Astrocyte (in vitro differentiated cells and primary cell): Measurements from ENCODE around the gene UBXN2A. TPM values are rescaled to one million over a fixed set of nuclear protein-coding genes. Genes with fewer than 3 reads are reported as not detected.

Source experiments
- DNase-seq: peaks from one replicate; pipeline ENCODE4 v3.0.0-alpha.2; 2010; ENCODE audit warnings: low read depth
- FAIRE-seq: peaks from 2 replicates; lab custom pipeline; 2011; peaks lifted over from hg19 to GRCh38; lab: Jason Lieb, UNC
- H2AFZ ChIP-seq: 2 replicates; pipeline ENCODE4 v1.6.0; 2012; ENCODE audit warnings: low read depth, low read length, inconsistent platforms
- H3K27ac ChIP-seq: 2 replicates; pipeline ENCODE4 v1.5.1; 2011; ENCODE audit warnings: low read depth, low read length, inconsistent platforms
- H3K27me3 ChIP-seq: 2 replicates; pipeline ENCODE4 v1.6.0; 2011; ENCODE audit warnings: low read length, inconsistent platforms; ENCODE audit not compliant: insufficient read depth
- H3K36me3 ChIP-seq: 2 replicates; pipeline ENCODE4 v1.5.1; 2011; ENCODE audit warnings: low read length, inconsistent platforms; ENCODE audit not compliant: insufficient read depth
- H3K4me1 ChIP-seq: 2 replicates; pipeline ENCODE4 v1.5.1; 2011; ENCODE audit warnings: low read length, inconsistent platforms; ENCODE audit not compliant: insufficient read depth
- H3K4me2 ChIP-seq: 2 replicates; pipeline ENCODE4 v1.6.0; 2012; ENCODE audit warnings: low read length, inconsistent platforms
- H3K4me3 ChIP-seq: 2 replicates; pipeline ENCODE4 v1.5.1; 2011; ENCODE audit warnings: low read depth, mild to moderate bottlenecking, low read length, inconsistent platforms; ENCODE audit not compliant: insufficient read depth
- H3K79me2 ChIP-seq: 2 replicates; pipeline ENCODE4 v1.6.0; 2012; ENCODE audit warnings: mild to moderate bottlenecking, low read length, inconsistent platforms; ENCODE audit not compliant: insufficient read depth
- H3K9ac ChIP-seq: 2 replicates; pipeline ENCODE4 v1.6.0; 2012; ENCODE audit warnings: mild to moderate bottlenecking, low read length, inconsistent platforms
- H3K9me3 ChIP-seq: 2 replicates; pipeline ENCODE4 v1.5.1; 2012; ENCODE audit warnings: low read depth, mild to moderate bottlenecking, low read length, inconsistent platforms; ENCODE audit not compliant: insufficient read depth
- H4K20me1 ChIP-seq: 2 replicates; pipeline ENCODE4 v1.6.0; 2012; ENCODE audit warnings: low read length, inconsistent platforms; ENCODE audit not compliant: insufficient read depth
- H3K27ac Mint-ChIP-seq: one replicate; pipeline ENCODE4 v1.8.0; 2021; ENCODE audit warnings: mild to moderate bottlenecking, mixed read lengths; ENCODE audit not compliant: unreplicated experiment
- H3K27me3 Mint-ChIP-seq: one replicate; pipeline ENCODE4 v1.8.0; 2021; ENCODE audit warnings: low read depth, mixed read lengths; ENCODE audit not compliant: unreplicated experiment
- H3K36me3 Mint-ChIP-seq: one replicate; pipeline ENCODE4 v1.8.0; 2021; ENCODE audit warnings: low read depth, mixed read lengths; ENCODE audit not compliant: unreplicated experiment
- H3K4me1 Mint-ChIP-seq: one replicate; pipeline ENCODE4 v1.8.0; 2021; ENCODE audit warnings: low read depth, mixed read lengths; ENCODE audit not compliant: unreplicated experiment
- H3K4me3 Mint-ChIP-seq: one replicate; pipeline ENCODE4 v1.8.0; 2021; ENCODE audit warnings: mild to moderate bottlenecking, moderate library complexity, mixed read lengths; ENCODE audit not compliant: unreplicated experiment
- H3K9me3 Mint-ChIP-seq: one replicate; pipeline ENCODE4 v1.8.0; 2021; ENCODE audit warnings: mild to moderate bottlenecking, mixed read lengths; ENCODE audit not compliant: unreplicated experiment
- CTCF ChIP-seq: IDR thresholded peaks from 2 replicates; pipeline ENCODE4 v1.5.1; 2011; ENCODE audit warnings: low read depth, mild to moderate bottlenecking, inconsistent platforms, low read length, moderate library complexity; ENCODE audit not compliant: insufficient read depth
- EZH2 ChIP-seq: IDR thresholded peaks from 2 replicates; pipeline ENCODE4 v1.6.1; 2012; ENCODE audit warnings: mild to moderate bottlenecking, low read length, inconsistent platforms; ENCODE audit not compliant: insufficient read depth
- total RNA-seq: library from RNA; stranded (reverse); gene quantifications from 2 replicates; pipeline ENCODE4 v1.2.1, GENCODE V29; 2021

The UBXN2A gene
- total RNA-seq, 1 donor from 2014 or later: 22.2 TPM

DNA sequence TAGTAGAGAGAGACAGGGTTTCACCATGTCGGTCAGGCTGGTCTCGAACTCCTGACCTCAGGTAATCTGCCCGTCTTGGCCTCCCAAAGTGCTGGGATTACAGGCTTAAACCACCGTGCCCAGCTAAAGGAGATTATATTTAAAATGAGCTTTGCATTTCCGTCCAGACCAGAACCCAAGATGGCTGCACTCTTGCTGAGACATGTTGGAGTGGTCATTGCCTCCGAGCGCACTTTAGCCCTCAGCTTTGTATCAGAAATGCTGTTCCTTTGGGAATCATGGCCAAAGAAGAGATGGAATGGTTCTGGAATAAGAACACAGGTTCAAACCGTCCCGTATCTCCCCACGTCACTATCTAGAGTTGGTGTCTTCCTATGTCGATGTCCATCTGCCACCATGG lies 3.4 kb downstream of the UBXN2A start:
- peaks cover 4% of the 10 kb centered on the region for H3K4me1 ChIP-seq
- Mint-ChIP-seq H3K27ac (no peak overlapping the region), H3K9me3 (no peaks in the 10 kb centered on the region), H3K4me1 (peaks cover 21% of the 10 kb centered on the region), H3K36me3 (no peaks in the 10 kb centered on the region), H3K4me3 (no peak overlapping the region), H3K27me3 (no peaks in the 10 kb centered on the region)
- no peak for TF ChIP-seq EZH2
- TF ChIP-seq CTCF: no peak
- no peak for FAIRE-seq
- H3K36me3 ChIP-seq: no peaks in the 10 kb centered on the region
- no peaks in the 10 kb centered on the region for H3K27me3 ChIP-seq
- H3K4me3 ChIP-seq: no peak overlapping the region
- H2AFZ ChIP-seq: no peak overlapping the region
- DNase-seq: no peak
- H3K9ac ChIP-seq: no peak overlapping the region
- peaks cover 68% of the 10 kb centered on the region for H3K79me2 ChIP-seq
- H3K9me3 ChIP-seq: no peaks in the 10 kb centered on the region
- no peak overlapping the region for H3K27ac ChIP-seq
- H3K4me2 ChIP-seq: no peak overlapping the region
- H4K20me1 ChIP-seq: peaks cover 15% of the 10 kb centered on the region

DNA sequence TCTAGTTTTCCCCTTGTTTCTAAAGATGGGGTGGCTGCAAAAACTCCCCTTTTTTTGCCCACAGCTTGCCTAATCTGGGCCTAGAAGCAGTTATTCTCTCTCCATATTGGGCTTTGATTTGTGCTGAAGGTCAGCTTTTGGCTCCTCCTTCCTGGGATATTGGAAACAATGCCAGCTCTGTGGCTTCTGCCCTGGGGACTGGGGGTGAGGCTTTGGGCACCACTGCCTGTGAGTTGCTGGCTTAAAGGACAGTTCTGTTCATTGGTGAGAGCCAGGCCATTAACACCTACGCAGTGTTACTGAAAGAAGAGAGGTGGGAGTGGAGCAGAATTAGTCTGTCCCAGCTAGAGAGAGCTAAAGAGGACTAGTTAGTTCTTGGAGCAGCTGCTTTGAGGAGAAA lies 4.3 kb downstream of the UBXN2A start:
- no peak overlapping the region for H3K9ac ChIP-seq
- Mint-ChIP-seq H3K9me3 (no peaks in the 10 kb centered on the region), H3K4me1 (peaks cover 19% of the 10 kb centered on the region), H3K36me3 (no peaks in the 10 kb centered on the region), H3K27me3 (no peaks in the 10 kb centered on the region), H3K27ac (no peak overlapping the region), H3K4me3 (peak overlapping the region; percentile 9)
- TF ChIP-seq CTCF: no peak
- no peak for TF ChIP-seq EZH2
- H3K27me3 ChIP-seq: no peaks in the 10 kb centered on the region
- no peaks in the 10 kb centered on the region for H3K36me3 ChIP-seq
- no peak overlapping the region for H2AFZ ChIP-seq
- DNase-seq: no peak
- no peaks in the 10 kb centered on the region for H3K9me3 ChIP-seq
- peaks cover 1% of the 10 kb centered on the region for H3K4me1 ChIP-seq
- H3K4me3 ChIP-seq: no peak overlapping the region
- H3K4me2 ChIP-seq: no peak overlapping the region
- peaks cover 70% of the 10 kb centered on the region for H3K79me2 ChIP-seq
- no peak overlapping the region for H3K27ac ChIP-seq
- no peak for FAIRE-seq
- peaks cover 15% of the 10 kb centered on the region for H4K20me1 ChIP-seq

- Histone ChIP-seq H3K9me3 (no peaks in the 10 kb centered on the region), H3K36me3 (no peaks in the 10 kb centered on the region), H3K9ac (no peak overlapping the region), H3K27ac (no peak overlapping the region), H3K4me1 (no peaks in the 10 kb centered on the region), H3K4me3 (no peak overlapping the region), H3K79me2 (peaks cover 72% of the 10 kb centered on the region), H2AFZ (no peak overlapping the region), H3K27me3 (no peaks in the 10 kb centered on the region), H3K4me2 (no peak overlapping the region), H4K20me1 (peaks cover 15% of the 10 kb centered on the region)
- Mint-ChIP-seq H3K27ac (no peak overlapping the region), H3K4me3 (no peak overlapping the region), H3K9me3 (no peaks in the 10 kb centered on the region), H3K36me3 (no peaks in the 10 kb centered on the region), H3K27me3 (no peaks in the 10 kb centered on the region), H3K4me1 (peaks cover 19% of the 10 kb centered on the region)
- TF ChIP-seq CTCF (no peak), EZH2 (no peak)
- FAIRE-seq (no peak), DNase-seq (no peak)
These were observed 4.7 kb downstream of the UBXN2A start for GRCh38 chr2:23944976-23945375.
